Measurements from ENCODE around the gene CFAP45.

Gene CFAP45

GRCh38 chr1:159943908-159944622 lies 44.1 kb upstream of the CFAP45 start:
- TF ChIP-seq CTCF (IDR thresholded peaks at IDR 0.05; ENCODE audit: insufficient read depth, low read depth, low read length, missing control alignments), result no peak
- DNase-seq (ENCODE audit: low read depth), result no peak
- no peak overlapping the region for H3K4me3 ChIP-seq (ENCODE audit: low read depth, low read length)

DNA sequence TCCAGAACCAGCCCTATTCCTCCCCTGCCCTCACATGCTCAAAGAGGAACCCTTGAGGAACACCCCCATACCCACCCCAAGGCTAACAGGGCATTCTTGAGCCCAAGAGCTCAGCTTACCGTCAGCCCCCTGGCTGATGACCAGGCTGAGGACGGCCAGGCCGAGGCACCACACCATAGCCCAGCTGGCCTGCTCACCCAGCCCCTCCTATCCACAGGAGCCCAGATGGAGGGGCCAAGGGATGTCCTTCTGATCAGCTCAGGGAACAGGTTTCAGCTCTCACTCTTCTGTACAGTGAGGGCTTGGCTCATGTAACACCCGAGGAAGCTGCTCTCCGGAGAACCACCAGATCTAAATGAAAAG lies 43.3 kb upstream of the CFAP45 start:
- H3K4me3 ChIP-seq (ENCODE audit: low read depth, low read length), result no peak overlapping the region
- no peak for TF ChIP-seq CTCF (IDR thresholded peaks at IDR 0.05; ENCODE audit: insufficient read depth, low read depth, low read length, missing control alignments)
- no peak for DNase-seq (ENCODE audit: low read depth)

DNA sequence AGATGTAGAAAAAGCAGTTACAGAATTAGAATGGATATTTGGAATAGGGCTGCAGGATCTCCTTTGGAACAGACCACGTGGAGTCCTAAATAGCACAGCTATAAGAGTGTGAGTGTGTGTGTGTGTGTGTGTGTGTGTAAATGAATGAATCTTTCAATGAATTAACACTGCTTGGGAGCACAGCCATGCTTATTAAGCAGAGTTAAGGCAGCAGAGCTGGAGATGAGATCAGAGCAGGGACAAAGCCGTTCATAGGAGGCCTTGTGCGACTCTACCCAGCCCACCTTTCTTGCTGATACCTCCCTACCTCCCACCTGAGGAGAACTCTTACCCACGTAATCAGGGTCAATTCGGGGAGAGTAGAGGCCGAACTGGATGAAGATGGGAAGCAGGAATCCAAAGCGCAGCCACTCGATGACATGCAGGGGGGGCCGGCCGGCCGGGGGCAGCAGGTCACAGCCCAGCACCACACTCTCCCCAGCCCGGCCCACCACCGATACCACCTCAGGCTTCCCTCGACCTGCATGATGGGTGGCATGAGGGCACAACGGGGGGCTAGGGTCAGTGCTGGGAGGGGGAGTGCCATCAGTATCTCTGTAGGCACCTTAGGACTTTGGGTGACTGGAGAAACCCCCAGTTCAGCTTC lies 42.8 kb upstream of the CFAP45 start:
- DNase-seq (ENCODE audit: low read depth), result no peak
- no peak overlapping the region for H3K4me3 ChIP-seq (ENCODE audit: low read depth, low read length)
- no peak for TF ChIP-seq CTCF (IDR thresholded peaks at IDR 0.05; ENCODE audit: insufficient read depth, low read depth, low read length, missing control alignments)

DNA sequence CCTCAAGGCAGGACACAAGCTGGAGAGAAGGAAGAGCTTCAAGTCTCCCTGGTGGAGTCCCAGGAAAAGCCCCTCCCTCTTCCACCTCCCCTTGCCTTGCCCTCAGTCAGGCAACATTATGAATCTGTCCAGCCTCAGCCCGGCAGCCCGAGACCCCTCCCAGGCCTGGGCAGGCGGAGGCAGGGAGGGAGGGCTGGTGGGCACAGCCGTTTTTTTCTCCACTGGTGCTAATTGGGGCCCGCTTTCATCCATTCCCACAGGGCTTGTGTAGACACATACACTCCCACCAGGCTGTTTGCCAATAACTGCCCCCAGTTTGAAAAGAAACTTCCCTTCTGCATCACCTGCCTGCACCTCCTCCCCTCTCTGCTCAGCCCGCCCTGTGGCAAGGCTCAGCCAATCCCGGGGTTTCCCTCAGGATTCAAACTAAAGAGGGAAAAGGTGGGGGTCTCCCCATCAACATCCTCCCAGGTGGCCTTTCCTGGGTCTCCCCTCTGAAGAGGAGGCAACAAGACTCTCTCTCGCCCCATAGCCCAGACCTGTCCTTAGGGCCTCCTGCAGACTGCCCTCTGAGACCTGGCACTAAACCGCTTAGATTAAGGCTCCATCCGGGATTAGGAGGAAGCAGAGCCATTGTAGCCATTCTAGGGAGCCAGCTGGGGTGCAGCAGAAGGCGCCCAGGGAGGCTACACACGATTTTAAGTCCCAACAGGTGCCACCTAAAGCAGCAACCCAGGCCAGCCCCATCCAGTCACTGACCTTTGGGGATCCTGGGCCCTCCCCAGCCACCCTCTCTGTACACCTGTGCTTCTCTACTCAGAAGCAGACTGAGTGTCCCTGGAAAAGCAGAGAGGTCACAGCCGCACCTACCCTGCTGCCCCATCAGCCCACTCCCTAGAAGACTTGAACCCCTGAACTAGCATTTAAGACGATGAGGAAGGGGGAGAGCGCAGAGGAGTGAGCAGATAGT lies 41.9 kb upstream of the CFAP45 start:
- DNase-seq (ENCODE audit: low read depth), result no peak
- no peak for TF ChIP-seq CTCF (IDR thresholded peaks at IDR 0.05; ENCODE audit: insufficient read depth, low read depth, low read length, missing control alignments)
- no peak overlapping the region for H3K4me3 ChIP-seq (ENCODE audit: low read depth, low read length)

DNA sequence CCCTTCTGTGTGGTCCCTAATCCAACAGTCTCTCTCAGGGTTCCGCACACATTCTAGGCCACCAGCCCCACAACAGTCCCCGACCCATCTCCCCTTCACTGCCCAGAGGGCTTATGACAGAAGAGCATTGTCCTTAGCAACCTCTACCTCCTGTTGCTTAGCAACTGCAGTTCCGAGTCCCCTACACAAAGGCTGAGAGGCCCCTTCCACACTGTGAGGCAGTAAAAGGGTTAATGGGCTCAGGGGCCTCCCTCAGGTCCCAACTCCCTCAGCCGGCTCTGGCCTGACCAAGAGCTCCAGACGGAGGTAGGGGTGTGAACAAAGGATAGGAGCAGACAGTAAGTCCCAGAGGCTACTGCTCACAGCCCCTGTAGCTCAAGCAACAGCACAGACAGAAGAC lies 41.2 kb upstream of the CFAP45 start:
- DNase-seq (ENCODE audit: low read depth), result no peak
- TF ChIP-seq CTCF (IDR thresholded peaks at IDR 0.05; ENCODE audit: insufficient read depth, low read depth, low read length, missing control alignments), result no peak
- no peak overlapping the region for H3K4me3 ChIP-seq (ENCODE audit: low read depth, low read length)

DNA sequence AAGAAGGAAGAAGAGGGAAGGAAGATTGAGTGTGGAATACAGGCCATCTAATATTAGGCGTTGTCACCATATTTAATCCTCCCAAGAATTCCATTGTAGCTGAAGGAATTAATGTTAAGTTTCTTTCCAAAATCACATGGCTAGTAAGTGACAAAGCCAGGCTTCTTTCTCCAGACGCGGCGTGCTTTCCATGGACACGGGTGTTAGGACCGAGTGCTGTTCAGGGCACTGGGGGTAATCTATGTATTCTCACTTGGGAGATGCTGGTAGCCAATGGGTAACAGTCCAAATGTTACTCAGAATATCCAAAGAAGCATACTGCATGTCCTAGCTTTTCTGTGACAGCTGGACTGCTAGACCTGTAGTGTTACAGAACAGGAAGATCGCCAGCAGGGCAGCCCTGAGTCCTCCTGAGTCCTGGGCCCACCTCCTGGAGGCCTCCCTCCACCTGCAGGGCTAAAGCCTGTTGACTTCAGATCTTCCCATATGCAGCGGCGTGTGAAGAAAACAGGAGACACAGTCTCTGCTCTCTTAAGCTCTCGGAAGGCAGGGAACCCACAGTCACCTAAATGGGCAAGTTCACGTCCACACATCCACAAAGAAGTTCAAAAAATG lies 40.1 kb upstream of the CFAP45 start:
- H3K4me3 ChIP-seq (ENCODE audit: low read depth, low read length), result no peak overlapping the region
- no peak for TF ChIP-seq CTCF (IDR thresholded peaks at IDR 0.05; ENCODE audit: insufficient read depth, low read depth, low read length, missing control alignments)

More for the DNA sequence above, 40.1 kb upstream of the CFAP45 start:
- DNase-seq (ENCODE audit: low read depth), result no peak

All from GM12865 (cell line).